H9 (cell line): Measurements from ENCODE around the gene SLC12A5. TPM values are rescaled to one million over a fixed set of nuclear protein-coding genes. Genes with fewer than 3 reads are reported as not detected.

Experiments
- DNase-seq: peaks from one replicate; pipeline ENCODE4 v3.0.0-alpha.2; 2017
- H2AFZ ChIP-seq: one replicate; pipeline ENCODE4 v1.6.1; 2013; ENCODE audit warnings: mild to moderate bottlenecking, low read length, control low read depth, moderate library complexity
- H2AK5ac ChIP-seq: 2 replicates; pipeline ENCODE4 v1.6.1; 2013; ENCODE audit warnings: low read length, control low read depth, mixed read lengths; ENCODE audit not compliant: insufficient read length
- H2BK120ac ChIP-seq: one replicate; pipeline ENCODE4 v1.6.1; 2013; ENCODE audit warnings: low read depth, mild to moderate bottlenecking, low read length, control low read depth, inconsistent platforms; ENCODE audit not compliant: poor library complexity, severe bottlenecking
- H2BK12ac ChIP-seq: 2 replicates; pipeline ENCODE4 v1.6.1; 2013; ENCODE audit warnings: low read length, control low read depth, mixed read lengths, low read depth; ENCODE audit not compliant: insufficient read length
- H2BK15ac ChIP-seq: 2 replicates; pipeline ENCODE4 v1.6.1; 2013; ENCODE audit warnings: low read depth, low read length, control low read depth
- H2BK20ac ChIP-seq: one replicate; pipeline ENCODE4 v1.6.1; 2013; ENCODE audit warnings: low read depth, mild to moderate bottlenecking, low read length, control low read depth, inconsistent platforms; ENCODE audit not compliant: poor library complexity, severe bottlenecking
- H2BK5ac ChIP-seq: 2 replicates; pipeline ENCODE4 v1.6.1; 2013; ENCODE audit warnings: low read length, control low read depth, mixed read lengths; ENCODE audit not compliant: insufficient read length
- H3K14ac ChIP-seq: 2 replicates; pipeline ENCODE4 v1.6.1; 2013; ENCODE audit warnings: low read length, control low read depth; ENCODE audit not compliant: insufficient read depth
- H3K18ac ChIP-seq: 2 replicates; pipeline ENCODE4 v1.6.1; 2013; ENCODE audit warnings: low read depth, mild to moderate bottlenecking, mixed read lengths, low read length, control low read depth; ENCODE audit not compliant: insufficient read length
- H3K23ac ChIP-seq: 2 replicates; pipeline ENCODE4 v1.6.1; 2013; ENCODE audit warnings: low read length, control low read depth, mixed read lengths, low read depth; ENCODE audit not compliant: insufficient read length
- H3K23me2 ChIP-seq: 2 replicates; pipeline ENCODE4 v1.6.1; 2013; ENCODE audit warnings: low read depth, mild to moderate bottlenecking, mixed read lengths, low read length, control low read depth; ENCODE audit not compliant: insufficient read length, poor library complexity, severe bottlenecking
- H3K27ac ChIP-seq: 2 replicates; pipeline ENCODE4 v1.5.1; 2013; ENCODE audit warnings: low read length, control low read depth, mixed read lengths, low read depth; ENCODE audit not compliant: insufficient read length
- H3K27me3 ChIP-seq: 2 replicates; pipeline ENCODE4 v1.6.1; 2013; ENCODE audit warnings: low read length, control low read depth, inconsistent platforms; ENCODE audit not compliant: insufficient read depth
- H3K4ac ChIP-seq: 2 replicates; pipeline ENCODE4 v1.6.1; 2013; ENCODE audit warnings: low read depth, mild to moderate bottlenecking, control low read depth, inconsistent platforms, low read length, moderate library complexity
- H3K4me1 ChIP-seq: 2 replicates; pipeline ENCODE4 v1.6.1; 2013; ENCODE audit warnings: low read length, control low read depth, inconsistent platforms; ENCODE audit not compliant: insufficient read depth
- H3K4me2 ChIP-seq: 2 replicates; pipeline ENCODE4 v1.6.1; 2013; ENCODE audit warnings: low read length, control low read depth, mixed read lengths; ENCODE audit not compliant: insufficient read length, insufficient read depth
- H3K56ac ChIP-seq: 2 replicates; pipeline ENCODE4 v1.6.1; 2013; ENCODE audit warnings: low read depth, mild to moderate bottlenecking, mixed read lengths, low read length, control low read depth; ENCODE audit not compliant: insufficient read length
- H3K79me1 ChIP-seq: 2 replicates; pipeline ENCODE4 v1.6.1; 2013; ENCODE audit warnings: low read depth, mild to moderate bottlenecking, moderate library complexity, low read length, control low read depth, inconsistent platforms; ENCODE audit not compliant: insufficient read depth, poor library complexity, severe bottlenecking
- H3K79me2 ChIP-seq: 2 replicates; pipeline ENCODE4 v1.6.1; 2013; ENCODE audit warnings: low read length, control low read depth, inconsistent platforms; ENCODE audit not compliant: insufficient read depth
- H3K9ac ChIP-seq: 2 replicates; pipeline ENCODE4 v1.6.1; 2013; ENCODE audit warnings: low read length, control low read depth, mixed read lengths; ENCODE audit not compliant: insufficient read length; ENCODE audit errors: extremely low read depth
- H3K9me3 ChIP-seq: one replicate; pipeline ENCODE4 v1.6.1; 2013; ENCODE audit warnings: low read depth, low read length, inconsistent platforms; ENCODE audit not compliant: control insufficient read depth
- H3T11ph ChIP-seq: one replicate; pipeline ENCODE4 v1.6.1; 2013; ENCODE audit warnings: mild to moderate bottlenecking, low read length, control low read depth, inconsistent platforms
- H4K20me1 ChIP-seq: one replicate; pipeline ENCODE4 v1.6.1; 2013; ENCODE audit not compliant: control insufficient read depth, insufficient read length, insufficient read depth
- H4K5ac ChIP-seq: 2 replicates; pipeline ENCODE4 v1.6.1; 2013; ENCODE audit warnings: low read depth, mild to moderate bottlenecking, mixed read lengths, low read length, control low read depth; ENCODE audit not compliant: insufficient read length
- H4K8ac ChIP-seq: replicated peaks from 2 replicates; pipeline ENCODE4 v1.6.1; 2013; ENCODE audit warnings: low read length, control low read depth, mixed read lengths, low read depth; ENCODE audit not compliant: insufficient read length
- H4K91ac ChIP-seq: 2 replicates; pipeline ENCODE4 v1.6.1; 2013; ENCODE audit warnings: low read depth, mild to moderate bottlenecking, moderate library complexity, mixed read lengths, low read length, control low read depth; ENCODE audit not compliant: insufficient read length
- H3K27ac Mint-ChIP-seq, 3 experiments: 2 replicates in 2 of 3; 3 replicates in 1 of 3; pipeline ENCODE4 v1.8.0; 2020 to 2021; ENCODE audit warnings: mixed read lengths in 3 of 3, mild to moderate bottlenecking in 1 of 3, moderate library complexity in 1 of 3
- H3K27me3 Mint-ChIP-seq: 2 replicates; pipeline ENCODE4 v1.8.0; 2021; ENCODE audit warnings: low read depth, mild to moderate bottlenecking, moderate library complexity, mixed read lengths
- H3K36me3 Mint-ChIP-seq, 3 experiments: 2 replicates in 2 of 3; 3 replicates in 1 of 3; pipeline ENCODE4 v1.8.0; 2020 to 2021; ENCODE audit warnings: low read depth in 3 of 3, mixed read lengths in 3 of 3; ENCODE audit not compliant: insufficient read depth in 1 of 3
- H3K4me1 Mint-ChIP-seq, 2 experiments: 2 replicates each; pipeline ENCODE4 v1.8.0; 2020; ENCODE audit warnings: mixed read lengths in 2 of 2
- H3K4me3 Mint-ChIP-seq, 2 experiments: 2 replicates in 1 of 2; 3 replicates in 1 of 2; pipeline ENCODE4 v1.8.0; 2020 to 2021; ENCODE audit warnings: mild to moderate bottlenecking in 2 of 2, mixed read lengths in 2 of 2, moderate library complexity in 1 of 2
- H3K9me3 Mint-ChIP-seq, 2 experiments: 2 replicates in 1 of 2; 3 replicates in 1 of 2; pipeline ENCODE4 v1.8.0; 2020; ENCODE audit warnings: mild to moderate bottlenecking in 2 of 2, mixed read lengths in 2 of 2, moderate library complexity in 1 of 2
- CTCF ChIP-seq: fragments of 200-600 bp; sonication (generic); conservative IDR thresholded peaks from 3 replicates; pipeline ENCODE4 v1.8.0; 2021; ENCODE audit warnings: antibody characterized with exemption, mild to moderate bottlenecking
- WGBS: extraction: QIAGEN DNeasy Blood & Tissue Kit; methylation state at CpG from one replicate; pipeline ENCODE4 v1.1.7; 2013; ENCODE audit warnings: missing lambda C conversion rate, low lambda C conversion rate, mixed read lengths; ENCODE audit not compliant: insufficient read length; ENCODE audit errors: extremely low coverage; 5-methylcytosine and 5-hydroxymethylcytosine counted together
- total RNA-seq: library from RNA; stranded (reverse); gene quantifications from 2 replicates; pipeline ENCODE4 v1.2.1, GENCODE V29; 2021

SLC12A5 gene
- total RNA-seq, 1 experiment from 2014 or later, result 8.7 TPM

GRCh38 chr20:46049190-46049589 is 20.2 kb downstream of the SLC12A5 start:
- H3K23me2 ChIP-seq, result no peaks in the 10 kb centered on the region
- no peaks in the 10 kb centered on the region; the same call in 1 of the 2 replicates for H3K27me3 ChIP-seq
- no peaks in the 10 kb centered on the region for H3K79me1 ChIP-seq
- no peak overlapping the region for H3K27ac ChIP-seq
- H3K79me2 ChIP-seq, result no peaks in the 10 kb centered on the region
- Mint-ChIP-seq H3K27me3 (peaks cover 59% of the 10 kb centered on the region), H3K9me3 (no peaks in the 10 kb centered on the region), H3K36me3 (0 out of 7 replicates have a peak, but pooled peaks cover 0 to 1% (median 0%) of the 10 kb centered on the region in 3 experiments), H3K27ac (no peak overlapping the region), H3K4me3 (no peak overlapping the region), H3K4me1 (peaks cover 2 to 3% of the 10 kb centered on the region in 2 experiments; a peak in 2 of 4 replicates)
- H3K14ac ChIP-seq, result no peak overlapping the region; the same call in 1 of the 2 replicates
- no peaks in the 10 kb centered on the region for H3K4me1 ChIP-seq
- no peak overlapping the region for H2BK5ac ChIP-seq
- H2AK5ac ChIP-seq, result no peak overlapping the region
- no peak overlapping the region for H2BK15ac ChIP-seq
- H3K23ac ChIP-seq, result no peak overlapping the region
- H2BK20ac ChIP-seq, result no peak overlapping the region
- no peaks in the 10 kb centered on the region for H4K20me1 ChIP-seq
- no peak overlapping the region for H4K91ac ChIP-seq
- no peak overlapping the region for H3K4me2 ChIP-seq
- H2BK120ac ChIP-seq, result no peak overlapping the region
- no peak overlapping the region for H3K56ac ChIP-seq
- H4K8ac ChIP-seq, result no peak overlapping the region
- no peak overlapping the region for H3K9ac ChIP-seq
- H4K5ac ChIP-seq, result no peak overlapping the region
- H3K18ac ChIP-seq, result no peak overlapping the region
- no peak overlapping the region for H3T11ph ChIP-seq
- WGBS, result 100% methylated on average over 3 of the region's 4 CpGs
- H2BK12ac ChIP-seq, result no peak overlapping the region
- no peak overlapping the region for H3K4ac ChIP-seq
- TF ChIP-seq CTCF, result no peak
- no peaks in the 10 kb centered on the region for H3K9me3 ChIP-seq
- DNase-seq, result no peak
- no peak overlapping the region for H2AFZ ChIP-seq
